NT2/D1 (cell line): ENCODE data around the gene ZNRF1.

ENCODE experiments used
- DNase-seq: peaks from one replicate; pipeline ENCODE4 v3.0.0-alpha.2; 2011; ENCODE audit warnings: low read depth, low spot score
- H3K27me3 ChIP-seq: 2 replicates; pipeline ENCODE4 v1.6.0; 2011; ENCODE audit warnings: mild to moderate bottlenecking; ENCODE audit not compliant: insufficient read length, insufficient read depth
- H3K36me3 ChIP-seq: 2 replicates; pipeline ENCODE4 v1.6.1; 2011; ENCODE audit warnings: mild to moderate bottlenecking, low read length, mixed read lengths; ENCODE audit not compliant: insufficient read depth, insufficient read length
- H3K4me1 ChIP-seq: 2 replicates; pipeline ENCODE4 v1.5.1; 2011; ENCODE audit not compliant: insufficient read depth, insufficient read length
- H3K4me3 ChIP-seq: 2 replicates; pipeline ENCODE4 v1.5.1; 2011; ENCODE audit warnings: low read depth; ENCODE audit not compliant: insufficient read length
- H3K9ac ChIP-seq: 2 replicates; pipeline ENCODE4 v1.6.0; 2011; ENCODE audit warnings: low read depth; ENCODE audit not compliant: insufficient read length
- H3K9me3 ChIP-seq: 2 replicates; pipeline ENCODE4 v1.5.1; 2011; ENCODE audit warnings: mild to moderate bottlenecking, low read length; ENCODE audit not compliant: insufficient read depth
- SUZ12 ChIP-seq: IDR thresholded peaks from 2 replicates; pipeline ENCODE4 v1.6.1; 2011; ENCODE audit not compliant: insufficient read length, insufficient read depth; ENCODE audit errors: extremely low read depth
- YY1 ChIP-seq: IDR thresholded peaks from 2 replicates; pipeline ENCODE4 v1.6.1; 2011; ENCODE audit not compliant: insufficient read length, insufficient read depth
- ZNF274 ChIP-seq: IDR thresholded peaks from 2 replicates; pipeline ENCODE4 v1.6.1; 2011; ENCODE audit warnings: mild to moderate bottlenecking, low read depth, low read length

The ZNRF1 gene

DNA sequence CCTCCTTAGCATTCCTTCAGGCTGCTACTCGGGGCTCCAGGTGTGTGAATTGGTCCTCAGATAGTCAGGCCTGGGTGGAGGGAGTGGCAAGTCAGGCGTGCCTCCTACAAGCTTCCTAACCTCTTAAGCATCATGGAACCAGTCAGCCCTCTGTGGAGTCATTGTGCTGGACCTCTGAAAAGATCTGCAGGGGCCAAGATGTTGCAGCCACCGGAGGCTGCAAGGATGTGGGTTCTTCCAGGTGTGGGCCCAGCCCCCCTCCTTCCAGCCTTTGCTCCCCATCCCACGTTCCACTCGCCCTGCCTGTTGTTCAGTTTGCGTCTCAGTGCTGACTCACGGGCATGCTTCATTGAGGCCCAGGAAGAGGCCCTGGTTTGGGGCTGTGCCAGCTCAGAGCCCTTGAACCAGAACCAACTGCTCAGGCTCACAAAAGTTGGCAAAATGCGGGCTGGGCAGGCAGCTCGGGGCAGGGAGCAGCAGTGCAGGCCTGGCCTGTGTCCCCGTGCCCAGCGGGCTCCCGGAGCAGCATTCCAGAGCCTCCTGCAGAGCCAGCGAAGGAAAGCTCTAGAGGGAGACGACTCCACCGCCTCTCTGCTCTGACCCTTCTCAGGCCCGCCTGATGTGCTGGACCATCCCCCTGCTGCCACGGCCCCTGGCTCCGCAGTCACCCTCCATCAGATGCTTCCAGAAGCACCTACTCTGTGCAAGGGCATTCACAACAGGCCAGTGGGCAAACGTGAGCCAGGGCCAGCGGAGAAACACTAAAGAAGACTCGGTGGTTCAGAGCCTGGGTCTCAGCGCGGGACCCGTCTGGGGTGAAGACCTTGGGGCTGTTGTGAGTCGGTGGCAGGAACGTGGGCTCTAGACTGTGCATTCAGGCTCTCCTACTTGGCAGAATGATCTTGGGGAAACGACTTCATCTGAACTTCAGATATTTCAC, 110.2 kb downstream of the ZNRF1 start:
- Histone ChIP-seq H3K4me3 (no peak overlapping the region), H3K36me3 (peaks cover 26% of the 10 kb centered on the region), H3K9me3 (no peaks in the 10 kb centered on the region), H3K27me3 (no peaks in the 10 kb centered on the region), H3K4me1 (peaks cover 43% of the 10 kb centered on the region), H3K9ac (peak overlapping the region; percentile 46)
- no peak for TF ChIP-seq SUZ12
- TF ChIP-seq ZNF274: no peak
- TF ChIP-seq YY1: no peak
- DNase-seq: no peak

DNA sequence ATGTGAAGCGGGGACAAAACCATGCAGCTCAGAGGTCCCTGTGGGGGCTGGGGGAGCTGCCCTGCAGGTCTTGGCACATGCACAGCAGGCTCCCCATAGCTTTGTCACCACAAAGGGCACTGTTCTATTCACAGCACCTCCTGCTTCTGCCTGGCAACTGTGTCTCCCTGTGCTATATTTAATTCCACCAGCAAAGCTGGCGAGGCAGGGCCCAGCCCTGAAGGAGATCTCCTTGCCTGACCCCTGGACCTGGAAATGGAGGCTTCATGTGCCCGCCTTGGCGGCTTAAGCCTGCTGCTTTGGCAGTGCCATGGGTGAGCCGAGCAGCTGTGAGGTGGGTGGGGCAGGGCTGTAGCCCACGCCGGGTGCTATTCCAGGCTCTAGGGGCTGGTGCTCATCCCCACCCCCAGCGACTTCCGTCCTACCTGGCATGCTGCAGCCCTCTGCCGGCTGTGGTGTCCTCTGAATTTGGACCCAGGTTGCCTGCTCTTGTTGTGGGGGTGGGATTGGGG, 111.0 kb downstream of the ZNRF1 start:
- peak overlapping the region; percentile 23 for H3K9ac ChIP-seq
- no peak overlapping the region for H3K4me3 ChIP-seq

DNA sequence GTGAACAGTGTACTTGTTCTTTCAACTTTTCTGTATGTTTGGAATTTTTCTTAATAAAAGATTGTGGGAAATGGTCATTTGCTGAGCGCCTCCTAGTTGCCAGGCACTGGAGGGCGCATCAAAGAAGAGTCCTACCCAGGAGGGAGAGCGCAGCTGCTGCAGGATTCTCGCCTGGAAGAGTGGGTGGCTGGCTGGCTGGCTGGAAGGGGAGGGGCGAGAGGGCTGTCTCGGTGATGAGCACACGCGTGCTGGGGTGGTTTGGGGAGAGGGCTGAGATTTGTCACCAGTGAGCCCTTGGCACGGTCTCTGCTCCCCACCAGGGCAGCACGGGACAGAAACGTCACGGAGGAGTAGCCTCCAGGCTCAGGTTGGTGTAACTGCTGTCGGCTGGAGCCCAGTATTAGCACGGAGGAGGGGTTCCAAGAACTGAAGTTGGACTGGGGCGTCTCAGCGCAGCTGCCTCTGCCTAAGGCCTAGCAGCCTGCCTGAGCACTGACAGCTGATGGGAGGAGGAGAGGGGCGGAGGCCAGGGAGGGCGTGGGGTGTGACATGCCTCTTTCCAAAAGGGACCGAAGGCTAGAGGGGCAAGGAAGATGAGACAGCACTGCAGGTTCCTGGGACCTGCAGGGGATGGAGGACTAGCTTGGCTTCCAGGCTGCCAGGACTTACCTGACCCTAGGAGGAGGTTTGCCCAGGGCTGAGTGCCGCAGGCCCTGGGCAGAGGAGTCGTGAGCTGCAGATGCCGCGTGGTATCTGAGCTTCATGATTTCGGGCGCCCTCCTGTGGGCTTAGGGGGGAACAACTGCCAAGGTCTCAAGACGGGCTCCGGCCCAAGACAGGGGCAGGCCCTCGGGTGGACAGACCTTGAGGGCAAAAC, 112.1 kb downstream of the ZNRF1 start:
- TF ChIP-seq SUZ12 (no peak), ZNF274 (no peak), YY1 (no peak)
- peak overlapping the region; percentile 54 for H3K9ac ChIP-seq
- DNase-seq: peak; percentile 87
- peaks cover 55% of the 10 kb centered on the region for H3K4me1 ChIP-seq
- peaks cover 14% of the 10 kb centered on the region for H3K36me3 ChIP-seq
- H3K4me3 ChIP-seq: no peak overlapping the region
- no peaks in the 10 kb centered on the region for H3K27me3 ChIP-seq
- H3K9me3 ChIP-seq: no peaks in the 10 kb centered on the region

More for the DNA sequence above, 111.0 kb downstream of the ZNRF1 start:
- Histone ChIP-seq H3K4me1 (peaks cover 47% of the 10 kb centered on the region), H3K36me3 (peaks cover 20% of the 10 kb centered on the region), H3K9me3 (no peaks in the 10 kb centered on the region), H3K27me3 (no peaks in the 10 kb centered on the region)
- TF ChIP-seq ZNF274: no peak
- no peak for TF ChIP-seq YY1
- TF ChIP-seq SUZ12: no peak
- DNase-seq: no peak

DNA sequence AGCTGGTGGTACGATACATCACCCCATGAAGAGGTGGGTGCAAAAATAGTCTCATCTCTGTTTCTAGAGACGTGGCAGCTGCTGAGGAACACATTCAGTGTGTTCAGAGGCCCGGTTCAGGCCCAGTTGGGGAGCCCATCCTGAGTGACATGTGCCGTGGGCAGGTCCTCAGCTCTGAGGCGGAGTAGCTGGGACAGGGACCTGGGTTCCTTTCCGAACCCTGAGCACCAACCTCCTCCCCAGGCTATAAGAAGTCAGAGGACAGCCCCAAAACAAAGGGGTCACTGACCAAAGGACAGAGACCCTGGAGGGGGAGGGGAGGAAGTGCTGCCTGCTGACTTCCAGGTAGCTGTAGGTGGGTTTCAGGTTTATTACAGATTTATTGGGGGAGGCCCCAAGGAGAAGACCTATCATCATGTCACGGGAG, 112.7 kb downstream of the ZNRF1 start:
- H3K9ac ChIP-seq: peak overlapping the region; percentile 54
- TF ChIP-seq YY1 (no peak), ZNF274 (no peak), SUZ12 (no peak)
- H3K36me3 ChIP-seq: peaks cover 14% of the 10 kb centered on the region
- no peak overlapping the region for H3K4me3 ChIP-seq
- no peaks in the 10 kb centered on the region for H3K27me3 ChIP-seq
- no peak for DNase-seq
- H3K9me3 ChIP-seq: no peaks in the 10 kb centered on the region
- peaks cover 55% of the 10 kb centered on the region for H3K4me1 ChIP-seq

DNA sequence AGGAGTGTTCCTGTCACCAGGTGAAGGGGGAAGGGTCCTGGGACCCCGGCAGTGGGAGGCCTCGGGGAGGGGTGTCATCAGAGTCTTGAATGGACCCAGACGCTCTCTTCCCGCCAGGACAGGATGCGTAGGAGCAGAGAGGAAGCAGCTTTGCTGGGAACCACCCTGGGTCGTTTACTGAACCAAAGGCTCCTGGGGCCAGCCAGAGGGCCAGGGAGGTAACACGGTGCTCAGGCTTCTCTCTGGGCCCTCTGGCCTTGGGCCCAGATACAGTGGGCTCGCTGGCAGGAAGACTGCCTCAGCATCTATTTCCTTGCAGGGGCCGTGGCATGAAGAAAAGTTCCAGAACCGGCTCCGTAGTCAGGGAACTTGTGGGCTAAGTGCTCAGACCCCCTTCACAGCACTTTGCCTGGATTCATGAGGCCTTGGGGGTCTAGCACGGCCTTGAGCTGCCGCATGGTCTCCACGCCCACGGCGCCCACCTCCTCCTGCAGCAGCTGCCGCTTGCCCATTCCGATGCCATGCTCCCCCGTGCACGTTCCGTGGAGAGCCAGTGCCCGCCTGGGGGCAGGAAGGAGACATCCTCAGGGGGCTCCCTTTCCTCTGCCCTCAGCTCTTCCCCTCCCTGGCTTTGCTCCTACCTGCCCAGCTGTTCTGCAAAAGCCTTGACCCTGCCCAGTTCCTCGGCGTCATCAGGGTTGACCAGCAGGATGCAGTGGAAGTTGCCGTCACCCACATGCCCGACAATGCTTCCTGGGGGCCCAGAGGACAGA, 113.3 kb downstream of the ZNRF1 start:
- peaks cover 53% of the 10 kb centered on the region for H3K4me1 ChIP-seq
- no peak for TF ChIP-seq SUZ12
- no peak for TF ChIP-seq YY1
- no peak for TF ChIP-seq ZNF274
- no peak for DNase-seq
- no peak overlapping the region for H3K4me3 ChIP-seq
- H3K9ac ChIP-seq: peak overlapping the region; percentile 51
- H3K9me3 ChIP-seq: no peaks in the 10 kb centered on the region
- peaks cover 8% of the 10 kb centered on the region for H3K36me3 ChIP-seq
- no peaks in the 10 kb centered on the region for H3K27me3 ChIP-seq

DNA sequence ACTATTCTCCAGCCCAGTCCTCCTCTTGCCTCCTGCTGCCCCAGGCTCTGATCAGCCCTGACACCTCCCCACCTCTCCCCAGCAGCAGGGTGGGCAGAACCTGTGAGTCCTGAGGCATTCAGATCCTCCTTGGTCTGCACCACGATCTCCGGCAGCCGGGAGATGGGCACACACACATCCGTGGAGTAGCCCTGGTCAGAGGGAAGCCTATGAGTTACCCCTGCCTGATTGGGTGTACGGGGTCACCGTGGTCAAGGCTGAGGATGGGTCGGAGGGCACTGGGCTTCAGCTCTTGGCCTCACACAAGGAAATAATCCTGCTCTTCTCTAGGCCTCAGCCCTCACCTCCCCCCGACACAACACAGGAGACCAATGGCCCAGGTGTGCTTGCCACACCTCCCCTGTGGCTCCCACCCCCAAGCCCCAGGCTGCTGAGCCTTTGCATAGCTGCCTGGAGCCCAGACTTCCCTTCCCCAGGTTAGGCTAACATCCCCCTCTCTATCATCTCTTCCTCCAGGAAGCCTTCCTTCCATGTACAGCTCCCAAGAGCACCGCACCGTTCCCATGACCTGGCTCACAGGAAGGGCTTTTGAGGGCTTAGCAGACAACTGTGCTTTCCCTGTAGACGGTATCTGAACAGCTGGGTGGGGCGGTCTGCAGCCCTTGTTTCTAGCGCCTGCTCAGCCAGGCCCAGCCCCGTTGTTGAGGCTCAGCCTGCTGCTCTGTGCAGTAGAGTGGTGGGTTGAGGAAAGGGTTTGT, 114.1 kb downstream of the ZNRF1 start:
- Histone ChIP-seq H3K9ac (peak overlapping the region; percentile 51), H3K4me3 (no peak overlapping the region), H3K36me3 (peaks cover 4% of the 10 kb centered on the region)

More for the DNA sequence above, 114.1 kb downstream of the ZNRF1 start:
- Histone ChIP-seq H3K9me3 (no peaks in the 10 kb centered on the region), H3K4me1 (peaks cover 53% of the 10 kb centered on the region), H3K27me3 (no peaks in the 10 kb centered on the region)
- no peak for DNase-seq
- TF ChIP-seq ZNF274: no peak
- TF ChIP-seq SUZ12: no peak
- no peak for TF ChIP-seq YY1
